Activated CD4-positive, alpha-beta T cell treated with anti-CD3 and anti-CD28 coated beads, Interleukin-2, amount 50 U/mL, for 4 hours (primary cell): Measurements from ENCODE around the gene PDIA5.

Experiments used
- DNase-seq, 2 experiments: peaks; one replicate each; pipeline ENCODE4 v3.0.0-alpha.2; 2020

Gene PDIA5

GRCh38 chr3:123066896-123067688 lies at the start of gene PDIA5:
Gene PDIA5 (plus strand): TSS chr3:123067025. CDS start chr3:123067165, 140 bp downstream.
- DNase-seq, result peak; percentile 60 to 66

GRCh38 chr3:123018683-123019082 lies 48.1 kb upstream of the PDIA5 start:
- DNase-seq, result no peak

- DNase-seq, result no peak
Observed at GRCh38 chr3:123019161-123019560, 47.7 kb upstream of the PDIA5 start.

GRCh38 chr3:123019591-123019990 lies 47.2 kb upstream of the PDIA5 start:
- DNase-seq, result no peak

- no peak for DNase-seq
Observed at GRCh38 chr3:123020709-123021108, 46.1 kb upstream of the PDIA5 start.

- no peak for DNase-seq
Observed at GRCh38 chr3:123021388-123021787, 45.4 kb upstream of the PDIA5 start.

- DNase-seq, result no peak
Observed at GRCh38 chr3:123021996-123022510, 44.8 kb upstream of the PDIA5 start.

- DNase-seq, result no peak
Observed at GRCh38 chr3:123024056-123024455, 42.8 kb upstream of the PDIA5 start.

- DNase-seq, result no peak
Observed at GRCh38 chr3:123025642-123026521, 40.9 kb upstream of the PDIA5 start.

- no peak for DNase-seq
Observed at GRCh38 chr3:123026565-123027291, 40.1 kb upstream of the PDIA5 start.

- no peak for DNase-seq
Observed at GRCh38 chr3:123027292-123028232, 39.3 kb upstream of the PDIA5 start, which contains the start of gene SEMA5B. Gene SEMA5B (minus strand): TSS chr3:123027763. CDS start chr3:122961263, 66,500 bp downstream.

GRCh38 chr3:123028233-123028828 lies 38.5 kb upstream of the PDIA5 start:
- no peak for DNase-seq

GRCh38 chr3:123031051-123031450 lies 35.8 kb upstream of the PDIA5 start:
- DNase-seq, result no peak

GRCh38 chr3:123032057-123032456 lies 34.8 kb upstream of the PDIA5 start:
- DNase-seq, result no peak

- no peak for DNase-seq
Observed at GRCh38 chr3:123034120-123034519, 32.7 kb upstream of the PDIA5 start.

GRCh38 chr3:123034996-123035395 lies 31.8 kb upstream of the PDIA5 start:
- no peak for DNase-seq

- DNase-seq, result no peak
Observed at GRCh38 chr3:123036352-123037014, 30.3 kb upstream of the PDIA5 start.

- no peak for DNase-seq
Observed at GRCh38 chr3:123037015-123037375, 29.8 kb upstream of the PDIA5 start.

- no peak for DNase-seq
Observed at GRCh38 chr3:123038751-123039150, 28.1 kb upstream of the PDIA5 start.

GRCh38 chr3:123039178-123039577 lies 27.6 kb upstream of the PDIA5 start:
- DNase-seq, result no peak

GRCh38 chr3:123042413-123042812 lies 24.4 kb upstream of the PDIA5 start:
- DNase-seq, result no peak
